Activated naive CD4-positive, alpha-beta T cell treated with anti-CD3 and anti-CD28 coated beads, Interleukin-2, amount 10 ng/mL, durations not matched to agents 7 days and 5 days (primary cell): Measurements from ENCODE around the gene MYRFL.

Source experiments
- CTCF ChIA-PET: fragments of 350-600 bp; sonication (Branson Sonifier 250); formaldehyde crosslinking; loops from one replicate; lab custom pipeline; 2021; ENCODE audit warnings: antibody characterized with exemption; lab: Charles Lee
- DNase-seq: peaks from one replicate; pipeline ENCODE4 v3.0.0-alpha.2; 2020
- H3K27ac Mint-ChIP-seq: one replicate; pipeline ENCODE4 v1.8.0; 2021; ENCODE audit warnings: mild to moderate bottlenecking, moderate library complexity, mixed read lengths
- H3K27me3 Mint-ChIP-seq: one replicate; pipeline ENCODE4 v1.8.0; 2021; ENCODE audit warnings: mild to moderate bottlenecking, mixed read lengths
- H3K36me3 Mint-ChIP-seq: one replicate; pipeline ENCODE4 v1.8.0; 2021; ENCODE audit warnings: mixed read lengths
- H3K4me1 Mint-ChIP-seq: one replicate; pipeline ENCODE4 v1.8.0; 2021; ENCODE audit warnings: mixed read lengths
- H3K4me3 Mint-ChIP-seq: one replicate; pipeline ENCODE4 v1.8.0; 2021; ENCODE audit warnings: mild to moderate bottlenecking, moderate library complexity, mixed read lengths
- H3K9me3 Mint-ChIP-seq: one replicate; pipeline ENCODE4 v1.8.0; 2021; ENCODE audit warnings: mixed read lengths

The MYRFL gene

DNA sequence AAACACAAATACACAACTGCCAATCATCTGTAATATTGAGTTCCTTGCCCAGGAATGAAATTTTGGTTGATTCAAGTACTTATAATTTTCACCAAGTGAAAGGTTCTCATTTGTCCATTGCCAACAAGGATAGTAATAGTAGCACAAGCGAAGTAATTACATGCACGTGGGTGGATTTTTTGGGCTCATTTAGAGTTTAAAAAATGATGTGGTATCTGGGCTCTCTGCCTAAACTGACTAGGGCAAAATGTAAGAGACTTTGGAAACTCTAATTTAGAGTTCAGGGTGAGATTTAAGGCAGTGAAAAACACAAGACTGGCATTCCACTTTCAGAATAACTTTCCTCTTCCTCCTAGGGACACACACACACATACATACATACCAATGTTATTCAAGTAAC, 111.7 kb downstream of the MYRFL start:
- Mint-ChIP-seq H3K27me3 (peaks cover 10% of the 10 kb centered on the region), H3K9me3 (no peaks in the 10 kb centered on the region), H3K4me1 (no peaks in the 10 kb centered on the region), H3K27ac (no peak overlapping the region), H3K36me3 (no peaks in the 10 kb centered on the region), H3K4me3 (no peak overlapping the region)
- CTCF ChIA-PET: no interaction called here
- no peak for DNase-seq

DNA sequence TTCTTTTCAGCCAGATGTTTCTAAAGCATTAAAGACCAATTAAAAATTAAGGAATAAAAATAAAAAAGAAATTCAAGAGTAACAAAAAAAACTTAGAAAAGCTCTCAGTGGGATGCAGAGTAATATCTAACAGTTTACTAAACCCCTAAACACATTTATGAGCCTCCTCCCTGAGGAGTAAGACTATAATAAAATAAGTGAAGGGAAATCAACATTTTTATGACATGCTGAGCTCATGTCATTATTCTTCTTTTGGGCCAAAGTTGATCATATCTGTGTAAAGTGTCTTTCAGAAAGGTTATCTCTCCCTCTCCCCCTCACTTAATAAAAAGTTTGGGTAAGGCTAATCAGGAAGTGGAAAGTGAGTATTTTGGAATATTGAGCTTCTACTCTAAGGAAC, 122.1 kb downstream of the MYRFL start:
- H3K4me1 Mint-ChIP-seq: no peaks in the 10 kb centered on the region
- no peak overlapping the region for H3K27ac Mint-ChIP-seq
- H3K27me3 Mint-ChIP-seq: no peaks in the 10 kb centered on the region
- CTCF ChIA-PET: no interaction called here
- no peaks in the 10 kb centered on the region for H3K36me3 Mint-ChIP-seq
- no peak for DNase-seq
- H3K9me3 Mint-ChIP-seq: no peaks in the 10 kb centered on the region
- no peak overlapping the region for H3K4me3 Mint-ChIP-seq

DNA sequence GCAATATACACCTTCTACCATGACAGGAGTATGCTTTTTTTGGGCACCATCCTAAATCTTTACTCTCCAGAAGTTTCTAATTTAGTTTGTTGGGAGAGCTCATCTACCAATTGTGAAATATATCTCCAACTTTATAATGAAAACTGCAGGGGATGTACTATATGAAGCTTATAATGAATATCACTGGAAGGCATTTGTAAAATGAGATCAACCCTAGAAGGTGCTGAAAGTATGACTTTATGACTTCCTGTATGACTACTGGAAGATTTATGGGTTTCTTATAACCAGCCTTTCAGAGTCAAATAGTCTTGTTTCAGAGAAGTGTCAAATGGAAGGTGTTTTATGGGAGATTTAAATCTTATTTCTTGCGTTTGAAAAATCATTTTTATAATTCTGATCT, 122.9 kb downstream of the MYRFL start:
- Mint-ChIP-seq H3K36me3 (no peaks in the 10 kb centered on the region), H3K4me1 (no peaks in the 10 kb centered on the region), H3K27me3 (no peaks in the 10 kb centered on the region), H3K27ac (no peak overlapping the region), H3K9me3 (no peaks in the 10 kb centered on the region), H3K4me3 (no peak overlapping the region)
- CTCF ChIA-PET: no interaction called here
- no peak for DNase-seq

DNA sequence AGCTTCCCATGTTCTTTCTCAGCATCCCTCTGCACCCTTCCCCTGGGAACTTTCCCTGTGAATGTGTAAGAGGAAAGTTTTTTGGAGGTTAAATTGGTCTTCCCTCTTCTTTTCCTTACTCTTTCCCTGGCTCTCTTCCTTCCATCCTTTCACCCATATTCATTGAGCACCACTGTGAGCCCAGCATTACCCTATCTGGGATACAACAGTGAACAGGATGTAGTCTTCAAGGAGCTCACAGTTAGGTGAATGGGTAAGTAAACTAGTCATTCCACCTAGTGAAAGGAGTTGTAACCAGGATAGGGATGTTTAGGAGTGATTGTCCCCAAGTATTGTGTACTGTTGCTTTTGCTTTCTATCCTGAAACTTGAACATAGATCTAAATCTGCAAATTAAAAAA, 123.8 kb downstream of the MYRFL start:
- no peaks in the 10 kb centered on the region for H3K36me3 Mint-ChIP-seq
- no peak for DNase-seq
- H3K27me3 Mint-ChIP-seq: no peaks in the 10 kb centered on the region
- H3K4me1 Mint-ChIP-seq: no peaks in the 10 kb centered on the region
- no peak overlapping the region for H3K4me3 Mint-ChIP-seq
- H3K9me3 Mint-ChIP-seq: no peaks in the 10 kb centered on the region
- CTCF ChIA-PET: no interaction called here
- no peak overlapping the region for H3K27ac Mint-ChIP-seq

DNA sequence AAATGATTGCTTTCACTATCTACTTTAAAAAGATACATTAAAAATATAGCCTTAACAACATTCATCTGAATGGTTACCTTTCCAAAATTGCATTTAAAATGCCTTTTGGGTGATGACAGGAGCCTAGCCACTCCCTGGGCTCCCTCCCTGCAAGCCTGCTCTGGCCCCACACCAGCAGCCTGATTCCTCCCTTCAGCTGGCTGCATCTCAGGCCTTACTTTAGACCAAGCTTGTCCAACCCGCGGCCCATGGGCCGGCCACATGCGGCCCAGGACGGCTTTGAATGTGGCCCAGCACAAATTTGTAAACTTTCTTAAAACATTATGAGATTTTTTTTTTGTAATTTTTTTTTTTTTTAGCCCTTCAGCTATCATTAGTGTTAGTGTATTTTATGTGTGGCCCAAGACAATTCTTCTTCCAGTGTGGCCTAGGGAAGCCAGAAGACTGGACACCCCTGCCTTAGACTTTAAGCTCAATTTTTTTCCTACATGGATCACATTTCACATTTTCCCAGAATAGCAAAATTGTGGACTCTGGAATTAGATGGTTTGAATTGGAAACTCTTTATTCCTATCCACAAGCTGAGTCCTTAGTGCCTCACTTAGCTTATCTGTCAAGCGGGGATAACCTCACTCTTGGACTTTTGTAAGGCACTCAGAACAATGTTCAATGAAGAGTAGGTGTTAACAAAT, 124.4 kb downstream of the MYRFL start:
- H3K27me3 Mint-ChIP-seq: no peaks in the 10 kb centered on the region
- no peaks in the 10 kb centered on the region for H3K9me3 Mint-ChIP-seq
- H3K4me3 Mint-ChIP-seq: no peak overlapping the region
- H3K4me1 Mint-ChIP-seq: no peaks in the 10 kb centered on the region
- H3K36me3 Mint-ChIP-seq: no peaks in the 10 kb centered on the region
- DNase-seq: no peak
- H3K27ac Mint-ChIP-seq: no peak overlapping the region
- CTCF ChIA-PET: no interaction called here

DNA sequence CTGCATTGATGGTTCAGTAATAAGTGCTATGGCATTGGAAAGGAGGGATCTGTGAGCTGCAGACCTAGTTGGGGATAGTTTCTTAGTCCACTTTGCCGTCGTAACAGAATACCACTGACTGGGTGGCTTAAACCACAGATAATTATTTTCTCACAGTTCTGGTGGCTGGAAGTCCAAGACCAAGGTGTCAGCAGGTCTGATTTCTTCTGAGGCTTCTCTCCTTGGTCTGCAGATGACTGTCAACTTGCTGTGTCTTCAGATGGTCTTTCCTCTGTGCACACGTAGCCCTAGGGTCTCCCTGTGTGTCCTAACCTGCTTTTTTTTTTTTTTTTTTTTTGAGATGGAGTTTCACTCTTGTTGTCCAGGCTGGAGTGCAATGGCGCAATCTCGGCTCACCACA, 126.1 kb downstream of the MYRFL start:
- Mint-ChIP-seq H3K4me3 (no peak overlapping the region), H3K4me1 (no peaks in the 10 kb centered on the region), H3K9me3 (no peaks in the 10 kb centered on the region), H3K36me3 (no peaks in the 10 kb centered on the region), H3K27me3 (no peaks in the 10 kb centered on the region), H3K27ac (no peak overlapping the region)
- CTCF ChIA-PET: no interaction called here
- no peak for DNase-seq

DNA sequence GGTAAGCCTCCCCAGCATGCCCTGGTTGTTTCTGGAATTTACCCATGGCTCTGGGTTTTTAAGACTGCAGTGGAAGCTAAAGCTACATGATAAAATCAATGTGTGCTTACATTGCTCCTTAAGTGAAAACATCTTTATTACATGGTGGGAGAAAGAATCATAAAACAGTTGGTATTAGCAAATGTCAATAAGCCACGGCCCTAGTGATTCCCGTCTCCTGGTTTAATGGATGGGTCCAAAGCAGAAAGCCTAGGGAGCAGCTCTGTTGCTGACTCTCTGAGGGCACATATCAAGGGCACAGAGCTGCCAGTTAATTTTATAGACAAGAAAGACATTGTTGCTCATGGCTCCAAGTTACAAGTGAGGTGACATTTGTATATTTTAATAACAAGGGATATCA, 127.9 kb downstream of the MYRFL start:
- CTCF ChIA-PET: no interaction called here

DNA sequence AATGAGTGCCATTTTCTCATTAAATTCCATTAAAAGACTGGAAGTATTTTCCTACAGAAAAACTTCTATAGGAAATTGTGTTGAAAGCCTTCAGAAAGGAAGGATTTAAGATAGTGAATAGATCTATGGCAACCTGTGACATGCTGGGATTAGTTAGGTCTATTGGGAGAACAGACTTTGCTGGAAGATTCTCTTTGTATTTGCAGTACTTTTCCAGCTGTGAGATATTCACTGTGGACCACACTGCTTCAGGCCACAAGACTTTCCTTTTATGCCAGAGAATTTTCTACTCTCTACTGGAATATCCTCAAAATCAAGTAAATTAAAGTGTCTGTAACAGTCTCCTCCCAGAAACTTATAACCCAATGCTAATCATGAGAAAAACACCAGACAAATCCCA, 136.2 kb downstream of the MYRFL start:
- H3K36me3 Mint-ChIP-seq: no peaks in the 10 kb centered on the region
- H3K27me3 Mint-ChIP-seq: peaks cover 4% of the 10 kb centered on the region
- no peak overlapping the region for H3K4me3 Mint-ChIP-seq
- CTCF ChIA-PET: interaction anchor here (0.8 kb wide), 1 partner anchor 562 kb away, joined by 3 read pairs; no protein-coding TSS in a partner anchor
- DNase-seq: no peak
- no peaks in the 10 kb centered on the region for H3K9me3 Mint-ChIP-seq
- H3K27ac Mint-ChIP-seq: no peak overlapping the region
- H3K4me1 Mint-ChIP-seq: no peaks in the 10 kb centered on the region

More for the DNA sequence above, 127.9 kb downstream of the MYRFL start:
- Mint-ChIP-seq H3K36me3 (no peaks in the 10 kb centered on the region), H3K27me3 (peaks cover 4% of the 10 kb centered on the region), H3K4me1 (no peaks in the 10 kb centered on the region), H3K4me3 (no peak overlapping the region), H3K9me3 (no peaks in the 10 kb centered on the region), H3K27ac (no peak overlapping the region)
- DNase-seq: no peak

DNA sequence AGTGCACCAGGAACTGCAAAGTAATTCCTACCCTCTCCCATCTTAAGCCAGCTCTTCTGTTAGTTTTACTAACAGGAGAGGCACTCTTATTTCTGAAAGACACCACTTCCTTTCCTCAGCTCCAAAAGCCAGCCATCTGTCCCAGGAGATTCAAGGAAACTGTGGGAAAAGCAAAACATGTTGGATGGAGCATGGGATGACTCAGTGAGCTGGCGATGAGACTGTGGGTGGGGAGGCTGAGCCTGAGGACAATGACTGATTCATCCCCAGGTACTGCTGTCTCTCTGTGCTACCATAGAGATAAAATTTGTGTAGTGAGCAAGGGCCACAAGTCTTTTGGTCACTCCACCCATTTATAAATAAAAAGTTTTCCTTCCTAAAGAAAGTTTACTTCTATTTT, 141.4 kb downstream of the MYRFL start:
- CTCF ChIA-PET: no interaction called here
- no peaks in the 10 kb centered on the region for H3K27me3 Mint-ChIP-seq
- H3K36me3 Mint-ChIP-seq: no peaks in the 10 kb centered on the region
- H3K4me1 Mint-ChIP-seq: no peaks in the 10 kb centered on the region
- no peak overlapping the region for H3K4me3 Mint-ChIP-seq
- H3K27ac Mint-ChIP-seq: no peak overlapping the region
- DNase-seq: no peak
- no peaks in the 10 kb centered on the region for H3K9me3 Mint-ChIP-seq

DNA sequence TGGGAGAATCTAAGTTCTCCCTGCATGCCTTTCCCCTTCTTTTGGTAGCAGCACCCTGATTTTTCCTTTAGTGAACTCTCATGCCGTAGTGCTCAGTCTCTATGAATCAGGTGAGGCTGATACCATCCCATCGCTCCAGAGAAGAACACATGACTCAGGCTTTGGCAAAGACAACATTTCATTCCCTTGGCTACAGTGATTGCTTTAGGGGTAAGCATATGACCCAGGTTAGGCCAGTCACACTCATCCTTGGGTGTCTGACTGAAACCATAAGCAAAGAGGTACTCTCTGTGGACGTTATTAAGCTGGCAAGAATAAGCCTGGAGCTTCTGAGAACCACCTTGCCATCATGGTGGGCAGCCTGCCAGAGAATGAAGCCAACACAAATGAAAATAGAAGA, 141.8 kb downstream of the MYRFL start:
- Mint-ChIP-seq H3K9me3 (no peaks in the 10 kb centered on the region), H3K4me1 (no peaks in the 10 kb centered on the region), H3K27ac (no peak overlapping the region), H3K36me3 (no peaks in the 10 kb centered on the region), H3K4me3 (no peak overlapping the region), H3K27me3 (no peaks in the 10 kb centered on the region)
- CTCF ChIA-PET: no interaction called here
- no peak for DNase-seq

DNA sequence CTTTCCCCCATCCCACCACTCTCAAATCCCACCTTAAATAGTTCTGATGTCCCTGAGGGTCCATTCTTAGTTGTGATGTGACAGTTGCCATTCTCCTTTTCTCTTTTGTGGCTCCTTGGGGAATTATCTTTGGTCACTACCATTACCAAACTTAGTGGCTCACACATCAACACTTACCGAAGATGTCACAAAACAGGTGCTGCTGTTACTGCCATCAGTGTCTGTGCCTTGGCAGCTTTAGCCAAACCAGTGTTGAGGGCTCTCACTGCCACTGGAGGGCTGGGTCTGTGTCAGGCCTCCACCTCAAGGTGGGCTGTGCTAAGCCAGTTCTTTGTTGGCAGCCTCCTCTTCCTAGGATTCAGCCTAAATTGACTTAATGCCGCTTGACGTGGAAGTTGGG, 144.0 kb downstream of the MYRFL start:
- H3K27ac Mint-ChIP-seq: no peak overlapping the region
- H3K4me1 Mint-ChIP-seq: no peaks in the 10 kb centered on the region
- DNase-seq: no peak
- CTCF ChIA-PET: no interaction called here
- H3K36me3 Mint-ChIP-seq: no peaks in the 10 kb centered on the region
- no peak overlapping the region for H3K4me3 Mint-ChIP-seq
- no peaks in the 10 kb centered on the region for H3K9me3 Mint-ChIP-seq
- H3K27me3 Mint-ChIP-seq: no peaks in the 10 kb centered on the region

DNA sequence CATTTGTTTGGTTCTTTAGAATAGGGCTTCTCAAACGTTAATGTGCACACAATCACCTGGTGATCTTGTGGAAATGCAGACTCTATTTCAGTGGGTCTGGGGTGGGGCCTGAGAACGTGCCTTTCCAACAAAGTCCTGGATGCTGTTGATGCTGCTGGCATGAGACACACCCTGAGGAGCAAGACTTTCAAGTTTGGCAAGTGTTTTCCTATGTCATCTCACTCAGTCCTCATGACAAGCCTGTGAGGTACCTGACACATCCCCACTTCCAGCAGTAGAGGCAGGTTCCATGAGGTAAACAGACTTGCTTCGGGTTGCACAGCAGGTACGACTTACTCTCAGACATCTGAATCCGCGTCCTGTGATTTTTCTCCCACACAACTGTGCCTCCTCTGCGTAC, 147.1 kb downstream of the MYRFL start:
- Mint-ChIP-seq H3K4me3 (no peak overlapping the region), H3K4me1 (no peaks in the 10 kb centered on the region), H3K9me3 (no peaks in the 10 kb centered on the region), H3K27me3 (no peaks in the 10 kb centered on the region), H3K27ac (no peak overlapping the region), H3K36me3 (no peaks in the 10 kb centered on the region)
- no peak for DNase-seq
- CTCF ChIA-PET: no interaction called here

DNA sequence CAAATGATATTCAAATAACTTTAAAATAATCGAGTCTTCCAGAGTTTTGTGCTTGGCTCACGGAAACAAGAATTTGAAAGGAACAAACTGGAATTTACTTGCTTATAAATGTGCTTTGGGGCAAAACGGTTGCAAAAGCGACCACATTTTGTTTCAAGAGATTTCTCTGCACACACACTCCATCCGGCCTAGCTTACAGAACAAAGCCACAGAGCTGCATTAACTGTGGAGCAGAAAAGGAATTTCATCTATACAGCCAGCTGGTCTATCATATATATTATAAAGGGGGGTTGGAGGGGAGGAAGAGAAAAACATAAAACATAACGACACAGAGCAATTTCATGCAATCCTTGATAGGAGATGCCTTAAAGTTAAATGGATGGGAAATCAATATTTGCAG, 153.0 kb downstream of the MYRFL start:
- H3K36me3 Mint-ChIP-seq: no peaks in the 10 kb centered on the region
- no peak overlapping the region for H3K27ac Mint-ChIP-seq
- no peaks in the 10 kb centered on the region for H3K27me3 Mint-ChIP-seq
- H3K9me3 Mint-ChIP-seq: no peaks in the 10 kb centered on the region
- CTCF ChIA-PET: no interaction called here
- no peak overlapping the region for H3K4me3 Mint-ChIP-seq
- H3K4me1 Mint-ChIP-seq: no peaks in the 10 kb centered on the region
- DNase-seq: no peak

DNA sequence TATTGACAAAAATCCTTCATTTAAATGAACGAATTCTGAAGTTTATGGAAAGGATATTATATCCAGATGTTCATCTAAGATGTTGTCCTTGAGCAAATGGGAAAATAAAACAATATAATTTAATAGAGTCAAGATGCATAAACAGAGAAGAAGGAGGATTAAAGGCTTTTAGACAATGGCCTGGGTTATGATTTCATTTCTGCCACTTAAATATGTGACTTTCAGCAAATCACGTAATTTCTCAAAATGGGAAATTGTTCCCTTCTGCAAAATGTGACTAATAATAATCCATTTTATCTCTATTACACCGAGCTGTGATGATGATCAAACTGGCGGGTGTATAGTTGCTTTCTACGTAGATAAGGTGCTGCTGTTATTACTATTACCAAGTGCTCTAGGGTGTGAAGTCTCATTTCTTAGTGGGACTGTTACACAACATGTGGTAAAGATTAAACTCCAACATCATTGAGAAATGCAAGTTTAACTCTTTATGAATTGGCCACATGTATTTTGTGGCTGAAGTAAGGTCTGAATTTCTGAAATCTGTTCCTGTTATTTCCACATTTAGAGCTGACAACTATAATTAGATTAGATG, 157.0 kb downstream of the MYRFL start:
- no peaks in the 10 kb centered on the region for H3K9me3 Mint-ChIP-seq
- H3K4me1 Mint-ChIP-seq: no peaks in the 10 kb centered on the region
- CTCF ChIA-PET: no interaction called here
- H3K27ac Mint-ChIP-seq: no peak overlapping the region
- no peaks in the 10 kb centered on the region for H3K36me3 Mint-ChIP-seq
- no peak for DNase-seq
- H3K4me3 Mint-ChIP-seq: no peak overlapping the region
- no peaks in the 10 kb centered on the region for H3K27me3 Mint-ChIP-seq

DNA sequence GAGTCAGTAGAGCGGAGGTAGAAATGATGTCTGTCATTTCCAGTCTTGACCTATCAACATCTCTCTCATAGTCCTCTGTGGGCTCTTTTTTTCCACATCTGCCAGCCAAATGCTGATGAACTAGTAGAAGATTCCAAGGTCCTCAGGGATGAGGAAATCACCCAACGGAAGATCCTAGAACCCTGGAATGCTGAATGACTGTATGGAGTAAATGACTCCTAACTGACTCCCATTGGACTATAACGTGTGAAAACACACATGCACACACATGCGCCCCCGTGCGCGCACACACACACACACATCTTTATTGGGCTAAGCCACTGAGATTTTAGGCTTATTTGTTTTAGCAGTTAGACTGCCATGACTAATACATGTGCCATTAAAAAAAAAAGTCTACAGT, 159.2 kb downstream of the MYRFL start:
- H3K4me3 Mint-ChIP-seq: no peak overlapping the region
- no peaks in the 10 kb centered on the region for H3K27me3 Mint-ChIP-seq
- no peaks in the 10 kb centered on the region for H3K9me3 Mint-ChIP-seq
- no peak overlapping the region for H3K27ac Mint-ChIP-seq
- no peaks in the 10 kb centered on the region for H3K36me3 Mint-ChIP-seq
- no peak for DNase-seq
- no peaks in the 10 kb centered on the region for H3K4me1 Mint-ChIP-seq
- CTCF ChIA-PET: no interaction called here
